PC-3 (cell line): ENCODE measurements around the gene CHM.

ENCODE experiments used
- CTCF ChIP-seq: fragments of 300-600 bp; sonication (generic); conservative IDR thresholded peaks from 2 replicates; pipeline ENCODE4 v1.5.1; 2017; ENCODE audit warnings: antibody characterized with exemption, low read depth, mild to moderate bottlenecking, low read length
- EZH2phosphoT487 ChIP-seq: fragments of 300-600 bp; sonication (generic); IDR thresholded peaks from 2 replicates; pipeline ENCODE4 v1.6.1; 2018; ENCODE audit warnings: mild to moderate bottlenecking, antibody characterized with exemption, low read length, borderline replicate concordance

GRCh38 chrX:85928606-85929005 is 118.8 kb downstream of the CHM start:
- TF ChIP-seq CTCF (no peak), EZH2phosphoT487 (no peak)
